NCI-H1417 (cell line): Measurements from ENCODE around the gene MICALL1.

Experiments used
- DNase-seq, 3 experiments: peaks; one replicate each; lab custom pipeline; 2025; lab: John Stamatoyannopoulos, UW

MICALL1 gene

DNA sequence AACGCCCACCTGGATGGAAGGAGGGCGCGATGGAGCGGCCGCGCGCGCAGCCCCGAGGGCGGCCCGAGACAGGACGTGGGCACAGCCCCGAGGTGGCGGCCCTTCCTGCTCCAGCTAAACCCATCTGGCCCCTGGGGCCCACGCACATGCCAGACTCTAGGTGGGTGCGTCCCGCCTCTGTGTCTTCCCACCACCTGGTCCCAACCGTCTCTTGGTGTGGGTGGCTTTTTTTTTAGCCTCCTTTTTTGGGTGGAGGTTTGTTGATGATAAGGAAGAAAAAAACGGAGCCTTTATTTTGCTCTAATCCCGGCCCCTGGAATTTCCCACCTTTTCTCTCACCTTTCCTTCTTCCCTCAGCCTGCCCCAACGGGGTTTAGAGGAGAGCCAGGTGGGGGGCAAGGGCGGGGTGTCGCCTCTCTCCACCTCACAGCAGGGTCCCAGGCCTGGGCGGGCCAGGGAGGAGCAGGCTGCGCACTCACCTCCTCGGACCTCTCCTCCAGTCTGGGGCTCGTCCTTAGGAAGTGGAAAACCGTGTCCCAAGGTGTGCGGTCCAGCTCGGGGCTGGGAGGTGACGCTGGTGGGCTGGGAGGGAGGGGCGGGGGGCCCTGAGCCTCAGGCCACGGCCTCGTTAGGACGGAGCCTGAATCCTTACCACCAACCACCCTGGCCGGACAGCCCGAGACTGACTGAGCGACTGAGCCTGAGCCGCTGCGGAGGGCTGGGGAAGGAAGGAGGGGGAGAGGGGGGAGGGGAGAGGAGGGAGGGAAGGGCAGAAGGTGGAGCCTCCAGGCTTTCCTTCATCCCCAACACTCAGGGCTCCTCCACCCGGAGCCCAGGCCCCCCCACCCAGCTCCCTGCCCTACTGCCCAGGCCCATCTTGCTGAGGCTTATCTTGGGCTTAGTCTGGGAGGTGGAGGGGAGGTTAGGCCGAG lies 78.0 kb downstream of the MICALL1 start, which contains the start of gene SOX10:
Gene SOX10 (minus strand): TSS at position 696 of the 932 bp plus-strand sequence. CDS start 771 bp downstream, outside the sequence.
- DNase-seq: no peak

- no peak for DNase-seq
Observed at GRCh38 chr22:37985050-37985585, 79.0 kb downstream of the MICALL1 start.

- no peak for DNase-seq
Observed at GRCh38 chr22:37985751-37986281, 79.7 kb downstream of the MICALL1 start.

- DNase-seq: no peak
Observed at GRCh38 chr22:37986371-37986770, 80.3 kb downstream of the MICALL1 start.

DNA sequence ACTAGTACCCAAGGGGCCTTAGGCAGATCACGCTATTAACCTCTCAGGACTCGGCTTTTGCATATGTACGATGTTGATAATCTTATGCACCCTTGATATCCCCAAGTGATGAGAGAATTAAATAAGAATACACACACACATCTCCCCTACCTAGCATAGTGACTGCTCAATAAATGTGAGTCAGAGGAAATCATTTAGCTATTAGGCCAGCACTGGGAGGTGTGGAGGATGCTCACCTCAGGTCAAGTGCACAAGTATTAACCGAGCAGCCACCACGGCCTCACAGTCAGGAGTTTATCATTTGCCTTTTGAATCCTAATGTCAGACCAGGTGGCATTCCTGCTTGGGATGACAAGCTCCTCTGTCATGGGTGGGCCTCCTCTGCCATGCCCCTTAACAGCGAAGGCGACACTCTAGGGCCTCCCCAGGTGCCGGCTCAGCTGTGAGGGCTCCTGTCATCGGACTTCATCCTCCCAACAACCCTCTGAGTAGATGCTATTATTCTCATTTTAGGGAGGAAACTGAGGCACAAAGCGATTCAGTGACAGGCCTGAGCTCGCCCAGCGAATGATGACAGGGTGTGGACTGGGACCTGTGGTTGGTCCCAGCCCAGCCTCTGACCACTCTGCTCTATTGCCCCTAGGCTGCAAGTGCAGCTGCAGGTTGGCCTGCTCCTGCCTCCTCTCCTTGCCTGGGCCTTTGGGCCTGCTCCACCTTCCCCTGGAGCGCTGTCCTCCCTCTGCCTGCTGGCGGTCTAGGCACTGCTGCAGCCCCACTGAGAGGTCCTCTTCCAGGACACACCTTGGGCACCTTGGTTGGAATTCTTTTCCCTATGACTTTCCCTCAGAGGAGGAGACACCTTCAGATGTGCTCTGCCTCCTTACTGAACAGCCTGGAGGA lies 83.3 kb downstream of the MICALL1 start:
- no peak for DNase-seq

GRCh38 chr22:37990301-37990700 lies 84.2 kb downstream of the MICALL1 start:
- no peak for DNase-seq

DNA sequence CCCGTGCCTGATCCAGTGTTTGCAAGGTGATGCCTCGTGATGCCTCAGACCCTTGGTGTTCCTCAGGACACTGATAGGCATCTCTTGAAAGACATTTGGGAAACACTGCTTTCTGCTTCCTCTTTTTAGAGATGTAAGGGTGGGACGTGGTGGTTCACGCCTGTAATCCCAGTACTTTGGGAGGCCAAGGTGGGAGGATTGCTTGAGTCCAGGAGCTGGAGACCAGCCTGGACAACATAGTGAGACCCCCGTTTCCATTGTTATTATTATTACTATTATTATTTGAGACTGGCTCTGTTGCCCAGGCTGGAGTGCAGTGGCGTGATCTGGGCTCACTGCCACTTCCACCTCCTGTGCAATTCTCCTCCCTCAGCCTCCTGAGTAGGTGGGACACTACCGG lies 84.8 kb downstream of the MICALL1 start:
- DNase-seq: no peak

DNA sequence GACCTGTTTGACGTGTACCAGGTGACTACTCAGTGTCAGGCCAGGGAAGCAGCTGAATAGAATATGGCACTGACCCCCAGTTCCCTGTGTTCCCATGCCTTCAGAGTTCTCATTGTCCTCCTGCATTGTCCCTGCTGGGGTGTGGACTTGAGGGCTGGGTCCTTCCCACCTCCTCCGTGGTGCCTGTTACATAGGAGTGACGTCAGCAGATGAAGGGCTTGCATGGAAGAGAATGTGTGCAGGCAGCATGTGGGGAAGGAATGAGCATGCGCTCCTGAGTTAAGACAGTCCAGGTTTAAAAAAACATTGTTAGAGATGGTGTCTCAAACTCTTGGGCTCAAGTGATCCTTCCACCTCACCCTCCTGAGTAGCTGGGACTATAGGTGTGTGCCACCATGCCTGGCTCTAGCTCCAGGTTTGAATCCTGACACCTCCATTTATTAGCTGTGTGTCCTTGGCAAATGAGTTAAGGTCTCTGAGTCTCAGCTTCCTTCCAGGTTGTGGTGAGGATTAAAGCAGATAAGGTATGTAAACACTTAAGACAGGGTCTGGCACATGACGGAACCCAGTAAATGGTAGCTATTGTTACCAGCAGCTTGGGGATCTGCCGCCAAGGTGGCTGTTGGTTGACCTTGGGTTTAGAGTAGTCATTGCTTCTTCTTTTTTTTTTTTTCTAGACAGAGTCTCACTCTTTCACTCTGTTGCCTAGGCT lies 85.8 kb downstream of the MICALL1 start:
- DNase-seq: no peak
